Stimulated activated memory B cell treated with anti-CD40 and anti-IgM and Interleukin-4, amounts not matched to agents 10 μg/mL and 1 μg/mL and 100 μg/mL, for 72 hours (primary cell): ENCODE measurements around the gene UBE2G2.

Experiments used
- ATAC-seq: fragments of 150-1000 bp; cut with Tn5 transposase; 2 replicates; pipeline ENCODE4 v1.10.0; 2021
- H3K27ac Mint-ChIP-seq: one replicate; pipeline ENCODE4 v1.8.0; 2022; ENCODE audit warnings: mild to moderate bottlenecking, mixed read lengths
- H3K27me3 Mint-ChIP-seq: one replicate; pipeline ENCODE4 v1.8.0; 2022; ENCODE audit warnings: mixed read lengths
- H3K36me3 Mint-ChIP-seq: one replicate; pipeline ENCODE4 v1.8.0; 2022; ENCODE audit warnings: mixed read lengths
- H3K4me1 Mint-ChIP-seq: one replicate; pipeline ENCODE4 v1.8.0; 2022; ENCODE audit warnings: mixed read lengths
- H3K4me3 Mint-ChIP-seq: one replicate; pipeline ENCODE4 v1.8.0; 2022; ENCODE audit warnings: mild to moderate bottlenecking, moderate library complexity, mixed read lengths
- H3K9me3 Mint-ChIP-seq: one replicate; pipeline ENCODE4 v1.8.0; 2022; ENCODE audit warnings: mixed read lengths

UBE2G2 gene

GRCh38 chr21:44791993-44792392, 9.6 kb downstream of the UBE2G2 start:
- no peaks in the 10 kb centered on the region for H3K27me3 Mint-ChIP-seq
- H3K4me1 Mint-ChIP-seq, result peaks cover 45% of the 10 kb centered on the region
- no peaks in the 10 kb centered on the region for H3K9me3 Mint-ChIP-seq
- ATAC-seq, result no peak
- peaks cover 39% of the 10 kb centered on the region for H3K36me3 Mint-ChIP-seq
- H3K27ac Mint-ChIP-seq, result no peak overlapping the region
- H3K4me3 Mint-ChIP-seq, result no peak overlapping the region

DNA sequence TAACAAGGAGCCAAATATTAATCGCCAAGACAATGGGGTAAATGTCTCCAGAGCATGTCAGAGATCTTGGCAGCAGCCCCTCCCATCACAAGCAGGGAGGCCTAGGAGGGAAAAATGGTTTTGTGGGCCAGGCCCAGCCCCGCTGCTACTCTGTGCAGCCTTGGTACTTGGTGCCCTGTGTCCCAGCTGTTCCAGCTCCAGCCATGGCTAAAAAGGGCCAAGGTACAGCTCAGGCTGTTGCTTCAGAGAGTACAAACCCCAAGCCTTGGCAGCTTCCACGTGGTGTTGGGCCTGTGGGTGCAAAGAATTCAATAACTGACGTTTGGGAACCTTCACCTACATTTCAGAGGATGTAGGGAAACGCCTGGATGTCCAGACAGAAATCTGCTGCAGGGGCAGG, 10.4 kb downstream of the UBE2G2 start:
- Mint-ChIP-seq H3K4me1 (peaks cover 41% of the 10 kb centered on the region), H3K9me3 (no peaks in the 10 kb centered on the region), H3K27me3 (no peaks in the 10 kb centered on the region), H3K36me3 (peaks cover 37% of the 10 kb centered on the region), H3K4me3 (no peak overlapping the region), H3K27ac (peak overlapping the region; percentile 47)
- ATAC-seq, result no peak

- H3K27me3 Mint-ChIP-seq, result no peaks in the 10 kb centered on the region
- no peaks in the 10 kb centered on the region for H3K9me3 Mint-ChIP-seq
- ATAC-seq, result no peak
- peak overlapping the region; percentile 47 for H3K27ac Mint-ChIP-seq
- peaks cover 39% of the 10 kb centered on the region for H3K4me1 Mint-ChIP-seq
- H3K4me3 Mint-ChIP-seq, result no peak overlapping the region
- peaks cover 37% of the 10 kb centered on the region for H3K36me3 Mint-ChIP-seq
These were observed 11.3 kb downstream of the UBE2G2 start for GRCh38 chr21:44790368-44790767.

GRCh38 chr21:44789880-44790279, 11.7 kb downstream of the UBE2G2 start:
- ATAC-seq, result no peak
- no peaks in the 10 kb centered on the region for H3K27me3 Mint-ChIP-seq
- H3K4me1 Mint-ChIP-seq, result peaks cover 37% of the 10 kb centered on the region
- H3K27ac Mint-ChIP-seq, result peak overlapping the region; percentile 30
- H3K4me3 Mint-ChIP-seq, result no peak overlapping the region
- H3K9me3 Mint-ChIP-seq, result no peaks in the 10 kb centered on the region
- H3K36me3 Mint-ChIP-seq, result peaks cover 40% of the 10 kb centered on the region

GRCh38 chr21:44785620-44786335, 15.8 kb downstream of the UBE2G2 start:
- Mint-ChIP-seq H3K4me3 (no peak overlapping the region), H3K27me3 (no peaks in the 10 kb centered on the region), H3K9me3 (no peaks in the 10 kb centered on the region), H3K36me3 (peaks cover 52% of the 10 kb centered on the region), H3K27ac (no peak overlapping the region), H3K4me1 (peaks cover 30% of the 10 kb centered on the region)
- ATAC-seq, result no peak

DNA sequence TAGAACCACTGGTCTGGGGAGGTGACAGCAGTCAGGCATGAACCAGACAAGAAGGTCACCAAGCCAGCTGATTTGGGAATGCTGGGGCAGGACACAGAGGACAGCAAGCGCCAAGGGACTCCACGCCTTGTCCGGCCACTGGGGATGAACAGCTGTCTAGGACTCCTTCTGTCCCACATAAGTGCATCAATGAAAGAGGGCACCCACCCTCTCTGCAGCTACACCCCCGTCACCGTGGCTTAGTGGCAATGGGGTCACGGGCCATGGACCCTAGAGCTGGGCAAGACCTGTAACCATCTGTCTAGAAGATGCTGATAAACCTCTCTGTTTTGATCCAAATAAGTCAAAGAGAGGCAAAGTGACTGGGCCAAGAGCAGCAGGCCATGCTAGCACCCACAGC, 16.8 kb downstream of the UBE2G2 start:
- Mint-ChIP-seq H3K9me3 (no peaks in the 10 kb centered on the region), H3K27me3 (no peaks in the 10 kb centered on the region), H3K4me3 (no peak overlapping the region), H3K27ac (no peak overlapping the region), H3K4me1 (peaks cover 20% of the 10 kb centered on the region), H3K36me3 (peaks cover 43% of the 10 kb centered on the region)
- ATAC-seq, result no peak

GRCh38 chr21:44783020-44783696, 18.5 kb downstream of the UBE2G2 start:
- H3K9me3 Mint-ChIP-seq, result no peaks in the 10 kb centered on the region
- no peak for ATAC-seq
- H3K36me3 Mint-ChIP-seq, result peaks cover 45% of the 10 kb centered on the region
- peaks cover 15% of the 10 kb centered on the region for H3K4me1 Mint-ChIP-seq
- H3K27ac Mint-ChIP-seq, result no peak overlapping the region
- no peaks in the 10 kb centered on the region for H3K27me3 Mint-ChIP-seq
- H3K4me3 Mint-ChIP-seq, result no peak overlapping the region

GRCh38 chr21:44780767-44781459, 20.7 kb downstream of the UBE2G2 start:
- no peaks in the 10 kb centered on the region for H3K9me3 Mint-ChIP-seq
- H3K27me3 Mint-ChIP-seq, result no peaks in the 10 kb centered on the region
- H3K27ac Mint-ChIP-seq, result no peak overlapping the region
- peaks cover 8% of the 10 kb centered on the region for H3K4me1 Mint-ChIP-seq
- H3K36me3 Mint-ChIP-seq, result peaks cover 51% of the 10 kb centered on the region
- H3K4me3 Mint-ChIP-seq, result no peak overlapping the region
- ATAC-seq, result no peak

DNA sequence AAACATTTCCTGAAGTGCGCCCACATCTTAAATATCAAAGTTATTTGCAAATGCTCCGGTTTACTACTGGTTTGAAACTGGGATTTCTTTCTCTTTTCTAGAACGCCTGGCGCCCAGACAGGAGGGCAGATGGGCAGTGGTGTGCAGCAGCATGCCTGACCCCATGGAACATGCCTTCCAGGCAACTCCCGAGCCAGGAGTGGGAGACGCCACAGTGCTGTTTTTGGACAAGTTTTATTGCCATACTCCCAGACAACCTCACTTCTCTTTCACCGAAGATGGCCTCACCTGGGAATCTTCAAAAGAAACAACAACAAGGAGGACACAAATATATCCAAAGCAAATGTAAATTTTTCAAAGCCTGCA, 21.5 kb downstream of the UBE2G2 start:
- H3K27ac Mint-ChIP-seq, result no peak overlapping the region
- H3K4me3 Mint-ChIP-seq, result no peak overlapping the region
- H3K4me1 Mint-ChIP-seq, result peaks cover 6% of the 10 kb centered on the region
- H3K9me3 Mint-ChIP-seq, result no peaks in the 10 kb centered on the region
- no peaks in the 10 kb centered on the region for H3K27me3 Mint-ChIP-seq
- ATAC-seq, result no peak
- H3K36me3 Mint-ChIP-seq, result peaks cover 51% of the 10 kb centered on the region

DNA sequence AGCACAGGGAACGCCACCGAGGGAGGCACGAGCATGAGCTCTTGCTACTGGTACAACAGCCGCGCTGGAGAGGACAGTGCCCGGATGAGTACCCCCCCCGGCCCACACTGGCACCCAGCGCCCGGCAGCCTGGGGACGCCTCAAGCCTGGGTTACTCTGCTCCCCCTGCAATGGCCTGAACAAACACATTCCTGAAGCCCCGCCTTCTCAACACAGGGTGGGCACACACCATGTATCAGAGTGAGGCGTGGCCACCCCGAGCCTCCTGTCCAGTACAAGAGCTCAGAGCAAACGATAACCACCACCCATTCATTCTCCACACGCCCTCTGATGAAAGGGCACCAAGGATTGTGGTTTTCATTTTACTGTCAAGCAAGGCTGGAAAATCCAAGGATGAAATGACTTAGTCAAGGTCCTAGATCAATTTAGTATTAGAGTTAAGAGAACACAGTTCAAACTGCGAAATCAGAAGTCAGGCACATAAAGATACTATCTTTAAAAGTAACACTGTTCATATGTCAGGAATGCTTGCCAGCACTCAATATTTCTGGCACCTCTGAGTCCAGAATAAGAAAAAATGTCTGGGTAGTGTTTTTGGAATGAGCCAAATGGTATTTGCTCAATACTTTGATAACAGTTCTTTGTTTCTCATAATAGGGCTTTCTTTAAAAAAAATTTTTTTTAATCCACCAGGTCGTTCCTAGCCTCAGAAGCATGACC, 22.0 kb downstream of the UBE2G2 start:
- no peak overlapping the region for H3K27ac Mint-ChIP-seq
- ATAC-seq, result no peak
- no peaks in the 10 kb centered on the region for H3K9me3 Mint-ChIP-seq
- peaks cover 6% of the 10 kb centered on the region for H3K4me1 Mint-ChIP-seq
- no peak overlapping the region for H3K4me3 Mint-ChIP-seq
- peaks cover 51% of the 10 kb centered on the region for H3K36me3 Mint-ChIP-seq
- no peaks in the 10 kb centered on the region for H3K27me3 Mint-ChIP-seq

- no peak overlapping the region for H3K4me3 Mint-ChIP-seq
- H3K4me1 Mint-ChIP-seq, result peaks cover 6% of the 10 kb centered on the region
- peaks cover 51% of the 10 kb centered on the region for H3K36me3 Mint-ChIP-seq
- ATAC-seq, result no peak
- no peaks in the 10 kb centered on the region for H3K9me3 Mint-ChIP-seq
- H3K27ac Mint-ChIP-seq, result no peak overlapping the region
- H3K27me3 Mint-ChIP-seq, result no peaks in the 10 kb centered on the region
These were observed 22.6 kb downstream of the UBE2G2 start for GRCh38 chr21:44778983-44779382.

DNA sequence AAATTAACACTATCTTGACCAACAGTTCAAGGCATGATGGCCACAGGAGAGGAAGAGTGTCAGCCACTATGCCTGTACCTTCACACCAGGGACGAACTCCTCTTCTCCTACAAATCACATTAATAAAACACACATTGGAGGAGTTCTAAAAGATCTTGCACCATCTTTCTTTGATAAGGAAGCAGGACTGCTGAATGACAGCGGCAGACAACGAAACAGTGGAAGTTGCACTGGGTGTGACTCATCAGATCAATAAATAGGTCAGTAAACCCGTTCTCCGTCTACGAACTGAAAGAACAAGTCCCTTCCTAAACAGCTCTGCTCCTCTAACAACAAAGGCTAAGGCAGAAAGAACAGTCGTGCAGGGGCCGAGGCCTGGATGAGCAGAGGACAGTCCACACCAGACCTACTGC, 23.1 kb downstream of the UBE2G2 start:
- no peaks in the 10 kb centered on the region for H3K9me3 Mint-ChIP-seq
- no peak for ATAC-seq
- H3K4me3 Mint-ChIP-seq, result no peak overlapping the region
- no peak overlapping the region for H3K27ac Mint-ChIP-seq
- peaks cover 4% of the 10 kb centered on the region for H3K4me1 Mint-ChIP-seq
- peaks cover 50% of the 10 kb centered on the region for H3K36me3 Mint-ChIP-seq
- no peaks in the 10 kb centered on the region for H3K27me3 Mint-ChIP-seq

DNA sequence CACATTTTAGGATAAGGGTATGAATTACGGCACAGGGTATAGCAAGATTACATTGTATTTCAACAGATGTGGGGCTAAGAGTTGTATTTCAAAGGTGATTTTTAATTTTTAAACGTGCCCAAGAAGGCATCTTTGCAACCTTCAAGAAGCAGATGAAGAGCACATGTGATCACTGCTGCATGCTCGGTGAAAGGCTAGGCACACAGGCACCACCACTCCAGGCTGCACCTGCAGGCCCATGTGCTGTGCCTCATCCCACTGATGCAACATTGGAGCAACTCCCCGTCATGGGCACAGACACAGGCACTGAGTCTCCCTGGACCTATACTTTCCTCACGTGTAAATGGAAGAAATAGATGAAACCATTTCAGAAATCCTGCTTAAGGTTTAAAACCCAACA, 23.5 kb downstream of the UBE2G2 start:
- Mint-ChIP-seq H3K27me3 (no peaks in the 10 kb centered on the region), H3K27ac (no peak overlapping the region), H3K4me1 (no peaks in the 10 kb centered on the region), H3K9me3 (no peaks in the 10 kb centered on the region), H3K36me3 (peaks cover 50% of the 10 kb centered on the region), H3K4me3 (no peak overlapping the region)
- no peak for ATAC-seq

- Mint-ChIP-seq H3K4me1 (no peaks in the 10 kb centered on the region), H3K9me3 (no peaks in the 10 kb centered on the region), H3K27ac (no peak overlapping the region), H3K4me3 (no peak overlapping the region), H3K36me3 (peaks cover 68% of the 10 kb centered on the region), H3K27me3 (no peaks in the 10 kb centered on the region)
- no peak for ATAC-seq
These were observed 26.6 kb downstream of the UBE2G2 start for GRCh38 chr21:44774972-44775371.

GRCh38 chr21:44773291-44773932, 28.2 kb downstream of the UBE2G2 start:
- H3K36me3 Mint-ChIP-seq, result peaks cover 80% of the 10 kb centered on the region
- no peak for ATAC-seq

More at GRCh38 chr21:44773291-44773932, 28.2 kb downstream of the UBE2G2 start:
- no peak overlapping the region for H3K4me3 Mint-ChIP-seq
- H3K27me3 Mint-ChIP-seq, result no peaks in the 10 kb centered on the region
- H3K9me3 Mint-ChIP-seq, result no peaks in the 10 kb centered on the region
- H3K27ac Mint-ChIP-seq, result no peak overlapping the region
- no peaks in the 10 kb centered on the region for H3K4me1 Mint-ChIP-seq
